Fibroblast of mammary gland (primary cell): ENCODE measurements around the gene CRIM1.

Source experiments
- DNase-seq: peaks from one replicate; pipeline ENCODE4 v3.0.0-alpha.2; 2010; ENCODE audit warnings: low read depth
- H3K4me3 ChIP-seq: 2 replicates; pipeline ENCODE4 v1.5.1; 2011; ENCODE audit warnings: low read depth, mild to moderate bottlenecking, low read length, moderate library complexity; ENCODE audit not compliant: control insufficient read depth
- CTCF ChIP-seq: conservative IDR thresholded peaks from 2 replicates; pipeline ENCODE4 v1.5.1; 2011; ENCODE audit warnings: low read depth, low read length, inconsistent platforms; ENCODE audit not compliant: control insufficient read depth, insufficient read depth

CRIM1 gene

GRCh38 chr2:36497570-36498163 is 142.1 kb downstream of the CRIM1 start:
- no peak overlapping the region for H3K4me3 ChIP-seq
- DNase-seq, result no peak

GRCh38 chr2:36499128-36499820 is 143.7 kb downstream of the CRIM1 start:
- no peak for TF ChIP-seq CTCF

More at GRCh38 chr2:36497570-36498163, 142.1 kb downstream of the CRIM1 start:
- no peak for TF ChIP-seq CTCF

GRCh38 chr2:36500072-36500471 is 144.5 kb downstream of the CRIM1 start:
- H3K4me3 ChIP-seq, result no peak overlapping the region
- no peak for DNase-seq
- no peak for TF ChIP-seq CTCF

More at GRCh38 chr2:36499128-36499820, 143.7 kb downstream of the CRIM1 start:
- no peak overlapping the region for H3K4me3 ChIP-seq
- DNase-seq, result no peak

- DNase-seq, result no peak
- TF ChIP-seq CTCF, result no peak
- H3K4me3 ChIP-seq, result no peak overlapping the region
Measured at GRCh38 chr2:36502081-36502480, 146.5 kb downstream of the CRIM1 start.

- peak; percentile 68 for DNase-seq
- H3K4me3 ChIP-seq, result no peak overlapping the region
- peak; percentile 98 for TF ChIP-seq CTCF
Measured at GRCh38 chr2:36507408-36507812, 151.8 kb downstream of the CRIM1 start.

- H3K4me3 ChIP-seq, result no peak overlapping the region
- no peak for DNase-seq
- TF ChIP-seq CTCF, result no peak
Measured at GRCh38 chr2:36509075-36509474, 153.5 kb downstream of the CRIM1 start.
